HG03039 (cell line): ENCODE results near the gene GALM.
"Not testable (repeated sequence)": the region's sequence is repeated elsewhere in the genome, so short reads cannot be mapped to it uniquely, and the experiment has no call there.

Experiments used
- ATAC-seq: cut with Tn5 transposase; IDR thresholded peaks from one replicate; pipeline ENCODE4 v1.9.1; 2021; ENCODE audit warnings: mild to moderate bottlenecking, moderate library complexity; ENCODE audit not compliant: unreplicated experiment

GALM gene

DNA sequence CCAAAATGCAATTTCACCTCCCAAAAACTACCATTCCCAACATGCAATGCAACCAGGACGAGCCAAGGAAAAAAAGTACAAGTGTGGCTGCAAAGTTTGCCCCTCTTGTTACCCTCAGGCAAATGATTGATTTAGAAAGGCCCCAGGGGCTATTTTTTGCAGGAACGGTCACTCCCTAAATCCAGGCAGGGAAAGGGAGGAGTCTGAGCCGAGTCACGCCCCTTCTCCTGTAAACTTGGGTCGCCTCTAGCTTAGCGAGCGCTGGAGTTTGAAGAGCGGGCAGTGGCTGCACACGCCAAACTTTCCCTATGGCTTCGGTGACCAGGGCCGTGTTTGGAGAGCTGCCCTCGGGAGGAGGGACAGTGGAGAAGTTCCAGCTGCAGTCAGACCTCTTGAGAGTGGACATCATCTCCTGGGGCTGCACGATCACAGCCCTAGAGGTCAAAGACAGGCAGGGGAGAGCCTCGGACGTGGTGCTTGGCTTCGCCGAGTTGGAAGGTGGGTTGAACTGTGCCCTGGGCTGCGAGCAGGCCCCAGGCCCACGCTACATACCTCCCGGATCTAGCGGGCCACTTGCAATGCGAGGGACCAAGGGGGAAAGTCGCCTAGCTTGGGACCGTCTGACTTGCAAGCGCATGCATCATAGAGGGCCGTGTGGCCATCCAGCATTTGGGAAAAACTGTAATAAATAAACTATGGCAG lies at the start of gene GALM:
Gene GALM (plus strand): TSS at position 261 of the 702 bp plus-strand sequence. CDS start 48 bp downstream, at position 309.
- no peak for ATAC-seq

- ATAC-seq, result no peak
Observed at GRCh38 chr2:38617301-38617700, 48.6 kb upstream of the GALM start.

GRCh38 chr2:38619458-38620164 lies 46.3 kb upstream of the GALM start:
- no peak for ATAC-seq

DNA sequence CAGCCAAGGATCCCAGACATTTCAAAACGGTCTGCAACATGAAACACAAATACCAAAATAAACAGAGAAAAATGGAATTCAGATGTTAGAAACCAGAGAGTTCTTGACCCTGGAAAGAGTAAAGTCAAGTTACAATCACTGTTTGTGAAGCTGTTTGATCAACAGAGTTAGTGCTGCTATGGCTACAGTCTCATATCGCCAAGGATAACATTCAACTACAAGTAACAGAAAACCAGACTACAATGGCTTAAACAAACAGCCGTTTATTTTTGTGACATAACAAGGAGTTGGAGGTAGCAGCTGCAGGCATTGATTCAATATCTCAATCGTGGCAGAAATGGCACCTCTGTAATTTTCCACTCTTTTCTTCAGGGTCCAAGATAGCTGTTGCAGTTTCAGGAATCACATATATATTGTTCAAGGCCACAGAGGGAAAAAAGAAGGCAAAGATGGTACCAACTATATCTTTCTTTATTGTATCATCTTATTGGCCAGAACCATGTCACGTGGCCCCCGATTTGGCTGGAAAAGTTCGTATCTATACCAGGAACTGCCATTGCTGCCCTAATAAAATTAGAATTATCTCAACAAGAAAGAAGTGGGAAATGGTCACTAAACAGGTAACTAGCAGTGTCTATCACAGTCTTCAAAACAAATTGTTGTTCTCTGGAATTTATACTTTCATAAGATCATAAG lies 45.5 kb upstream of the GALM start:
- ATAC-seq, result no peak

- ATAC-seq, result no peak
Observed at GRCh38 chr2:38621018-38621417, 44.9 kb upstream of the GALM start.

- no peak for ATAC-seq
Observed at GRCh38 chr2:38622210-38622609, 43.7 kb upstream of the GALM start.

DNA sequence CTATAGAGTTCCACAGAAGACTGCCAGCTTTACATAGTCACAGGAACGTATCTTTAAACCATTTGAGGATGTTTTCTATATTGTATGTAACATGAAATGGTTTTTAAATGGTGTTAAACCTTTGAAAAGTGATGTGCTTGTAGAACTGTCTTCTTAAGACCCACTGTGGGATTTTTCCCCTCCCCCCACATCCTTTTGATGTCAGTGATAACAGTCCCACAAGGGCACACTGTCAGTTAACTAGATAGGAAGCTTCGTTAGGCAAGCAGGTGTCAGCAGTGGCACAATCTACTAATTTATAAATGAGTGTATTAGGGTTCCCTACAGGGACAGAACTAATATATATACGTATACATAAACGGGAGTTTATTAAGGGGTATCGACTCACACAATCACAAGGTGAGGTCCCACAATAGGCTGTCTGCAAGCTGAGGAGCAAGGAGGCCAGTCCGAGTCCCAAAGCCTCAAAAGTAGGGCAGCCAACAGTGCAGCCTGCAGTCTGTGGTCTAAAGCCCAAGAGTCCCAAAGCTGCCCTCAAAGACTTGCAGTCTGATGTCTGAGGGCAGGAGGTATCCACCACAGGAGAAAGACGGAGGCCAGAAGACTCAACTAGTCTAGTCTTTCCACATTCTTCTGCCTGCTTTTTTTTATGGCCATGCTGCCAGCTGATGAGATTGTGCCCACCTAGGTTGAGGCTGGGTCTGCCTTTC lies 39.4 kb upstream of the GALM start:
- ATAC-seq, result no peak

DNA sequence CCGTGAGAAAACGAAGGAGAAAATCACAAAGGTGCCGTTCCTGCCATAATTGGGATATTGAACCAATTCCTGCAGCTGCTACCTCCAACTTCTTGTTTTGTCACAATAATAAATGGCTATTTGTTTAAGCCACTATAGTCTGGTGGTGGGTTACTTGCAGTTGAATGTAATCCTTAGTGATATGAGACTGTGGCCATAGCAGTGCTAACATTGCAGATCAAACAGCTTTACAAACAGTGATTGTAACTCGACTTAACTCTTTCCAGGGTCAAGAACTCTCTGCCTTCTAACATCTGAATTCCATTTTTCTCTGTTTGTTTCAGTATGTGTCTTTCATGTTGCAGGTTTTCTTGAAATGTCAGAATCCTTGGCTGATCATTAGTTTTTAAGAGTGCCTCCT lies 38.5 kb upstream of the GALM start:
- no peak for ATAC-seq

DNA sequence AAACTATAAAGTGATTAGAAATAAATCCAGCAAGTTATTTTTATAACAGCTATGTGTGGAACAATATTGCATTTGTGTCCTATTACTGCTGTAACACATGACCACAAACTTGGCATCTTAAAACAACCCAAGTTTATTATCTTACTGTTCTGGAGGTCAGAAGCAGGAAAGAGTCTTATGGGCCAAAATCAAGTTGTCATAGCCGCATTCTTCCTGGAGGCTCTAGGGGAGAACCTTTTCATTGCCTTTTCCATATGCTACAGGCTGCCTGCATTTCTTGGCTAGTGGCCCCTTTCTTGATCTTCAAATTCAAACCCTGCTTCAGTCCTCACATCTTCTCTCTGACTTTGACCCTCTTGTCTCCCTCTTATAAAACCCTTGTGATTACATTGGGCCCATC lies 36.2 kb upstream of the GALM start:
- ATAC-seq, result no peak

- no peak for ATAC-seq
Observed at GRCh38 chr2:38631976-38632375, 33.9 kb upstream of the GALM start.

- ATAC-seq, result no peak
Observed at GRCh38 chr2:38632980-38633379, 32.9 kb upstream of the GALM start.

DNA sequence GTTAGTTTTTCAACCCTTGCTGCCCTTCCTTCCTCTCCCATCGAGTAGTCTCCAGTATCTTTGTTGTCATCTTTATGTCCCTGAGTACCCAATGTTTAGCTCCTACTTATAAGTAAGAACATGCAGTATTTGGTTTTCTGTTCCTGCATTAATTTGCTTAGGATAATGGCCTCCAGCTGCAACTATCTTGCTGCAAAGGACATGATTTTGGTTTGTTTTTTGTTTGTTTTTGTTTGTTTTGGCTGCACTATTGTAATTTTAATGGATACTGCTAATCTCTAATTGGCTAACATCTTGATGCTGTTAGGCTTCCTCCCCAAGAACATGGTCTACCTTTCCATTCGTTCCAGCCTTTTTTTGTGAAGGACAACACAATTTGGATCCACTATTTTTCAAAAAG lies 32.0 kb upstream of the GALM start:
- no peak for ATAC-seq

GRCh38 chr2:38634684-38635083 lies 31.2 kb upstream of the GALM start:
- peak; percentile 81 for ATAC-seq

DNA sequence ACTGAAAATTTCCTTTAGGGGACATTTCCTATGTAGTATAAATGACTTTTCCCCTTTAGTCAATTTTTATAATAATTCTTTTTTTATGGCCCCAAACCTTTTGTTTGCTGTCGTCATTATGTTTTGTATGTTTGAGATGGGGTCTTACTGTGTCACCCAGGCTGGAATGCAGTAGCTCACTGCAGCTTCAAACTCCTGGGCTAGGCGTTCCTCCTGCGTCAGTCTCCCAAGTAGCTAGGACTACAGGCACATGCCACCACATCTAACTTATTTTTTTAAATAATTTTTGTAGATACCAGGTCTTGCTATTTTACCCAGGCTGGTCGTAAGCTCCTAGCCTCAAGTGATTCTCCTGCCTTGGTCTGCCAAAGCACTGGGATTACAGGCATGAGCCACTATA lies 30.8 kb upstream of the GALM start:
- ATAC-seq, result no peak

- no peak for ATAC-seq
Observed at GRCh38 chr2:38636069-38636468, 29.8 kb upstream of the GALM start.

GRCh38 chr2:38642373-38643017 lies 23.4 kb upstream of the GALM start:
- not testable (repeated sequence) for ATAC-seq

- ATAC-seq, result no peak
Observed at GRCh38 chr2:38643021-38643671, 22.8 kb upstream of the GALM start.

GRCh38 chr2:38643683-38644511 lies 22.0 kb upstream of the GALM start:
- not testable (repeated sequence) for ATAC-seq

- no peak for ATAC-seq
Observed at GRCh38 chr2:38648107-38648761, 17.7 kb upstream of the GALM start.
